CD8-positive, alpha-beta memory T cell (primary cell): ENCODE measurements around the gene IFT52. TPM values are rescaled to one million over a fixed set of nuclear protein-coding genes. Genes with fewer than 3 reads are reported as not detected.

Experiments
- CTCF ChIA-PET: fragments of 350-600 bp; sonication (Branson Sonifier 250); formaldehyde crosslinking; loops from one replicate; lab custom pipeline; 2021; ENCODE audit warnings: antibody characterized with exemption; lab: Charles Lee
- POLR2A ChIA-PET: fragments of 350-600 bp; sonication (Branson Sonifier 250); formaldehyde crosslinking; loops from one replicate; lab custom pipeline; 2021; ENCODE audit warnings: antibody characterized with exemption; lab: Charles Lee
- DNase-seq, 5 donors: peaks; one replicate each; pipeline versions ENCODE4 v3.0.0 to v3.0.0-alpha.2; 2020 to 2022; ENCODE audit warnings: mixed read lengths in 1 of 5
- H3K27ac ChIP-seq: one replicate; pipeline ENCODE4 v1.7.0; 2013; ENCODE audit warnings: low read depth, mild to moderate bottlenecking, low read length, moderate library complexity
- H3K27me3 ChIP-seq: 2 replicates; pipeline ENCODE4 v1.7.0; 2013; ENCODE audit warnings: low read length, mild to moderate bottlenecking; ENCODE audit not compliant: insufficient read depth, poor library complexity, severe bottlenecking
- H3K36me3 ChIP-seq: 2 replicates; pipeline ENCODE4 v1.7.0; 2013; ENCODE audit warnings: mild to moderate bottlenecking, low read length, moderate library complexity; ENCODE audit not compliant: insufficient read depth
- H3K4me1 ChIP-seq: 2 replicates; pipeline ENCODE4 v1.7.0; 2013; ENCODE audit warnings: mild to moderate bottlenecking, low read length, moderate library complexity; ENCODE audit not compliant: insufficient read depth
- H3K4me3 ChIP-seq: 2 replicates; pipeline ENCODE4 v1.7.0; 2013; ENCODE audit warnings: mild to moderate bottlenecking, low read length
- H3K9me3 ChIP-seq: 2 replicates; pipeline ENCODE4 v1.7.0; 2013; ENCODE audit warnings: mild to moderate bottlenecking, low read length
- H3K27ac Mint-ChIP-seq, 8 donors: one replicate each; pipeline ENCODE4 v1.8.0; 2020 to 2021; ENCODE audit warnings: mixed read lengths in 8 of 8, mild to moderate bottlenecking in 6 of 8, inconsistent platforms in 3 of 8, moderate library complexity in 3 of 8
- H3K27me3 Mint-ChIP-seq, 2 donors: one replicate each; pipeline ENCODE4 v1.8.0; 2020 to 2021; ENCODE audit warnings: mixed read lengths in 2 of 2, mild to moderate bottlenecking in 1 of 2, moderate library complexity in 1 of 2
- H3K36me3 Mint-ChIP-seq, 3 donors: one replicate each; pipeline ENCODE4 v1.8.0; 2020 to 2021; ENCODE audit warnings: mixed read lengths in 3 of 3, inconsistent platforms in 1 of 3, mild to moderate bottlenecking in 1 of 3
- H3K4me1 Mint-ChIP-seq, 3 donors: one replicate each; pipeline ENCODE4 v1.8.0; 2020 to 2021; ENCODE audit warnings: mixed read lengths in 3 of 3, inconsistent platforms in 1 of 3, mild to moderate bottlenecking in 1 of 3
- H3K4me3 Mint-ChIP-seq, 7 donors: one replicate each; pipeline ENCODE4 v1.8.0; 2020 to 2021; ENCODE audit warnings: mixed read lengths in 7 of 7, mild to moderate bottlenecking in 6 of 7, moderate library complexity in 4 of 7, inconsistent platforms in 2 of 7
- H3K9me3 Mint-ChIP-seq, 5 donors: one replicate each; pipeline ENCODE4 v1.8.0; 2020 to 2022; ENCODE audit warnings: mixed read lengths in 5 of 5, mild to moderate bottlenecking in 3 of 5, moderate library complexity in 2 of 5, inconsistent platforms in 1 of 5
- polyA plus RNA-seq: library from polyadenylated mRNA; unstranded; fragments of 300-500 nt; fragmentation: Illumina TruSeq; gene quantifications from one replicate; pipeline ENCODE4 v1.2.3, GENCODE V29; 2021
- total RNA-seq, 2 experiments: library from RNA; stranded (reverse); gene quantifications; one replicate each; pipeline ENCODE4 v1.2.3, GENCODE V29; 2021

IFT52 gene
- total and polyA plus RNA-seq, 3 experiments from 2014 or later, result 20.2 to 31.6 (median 21.3) TPM

GRCh38 chr20:43655937-43656336, 65.2 kb downstream of the IFT52 start:
- peaks cover 9 to 18% (median 14%) of the 10 kb centered on the region in 3 donors for H3K4me1 Mint-ChIP-seq
- Histone ChIP-seq H3K9me3 (no peaks in the 10 kb centered on the region), H3K27ac (no peak overlapping the region), H3K36me3 (no peaks in the 10 kb centered on the region), H3K27me3 (no peaks in the 10 kb centered on the region), H3K4me3 (no peak overlapping the region), H3K4me1 (peaks cover 8% of the 10 kb centered on the region)
- H3K4me3 Mint-ChIP-seq, result peak overlapping the region; percentile 39 to 98 (median 78)
- DNase-seq, result no peak
- ChIA-PET CTCF (no interaction called here), POLR2A (no interaction called here)
- H3K27ac Mint-ChIP-seq, result peak overlapping the region in 3 of 8 donors; percentile 47 to 99 (median 80)
- H3K9me3 Mint-ChIP-seq, result no peaks in the 10 kb centered on the region
- peaks cover 0 to 7% (median 0%) of the 10 kb centered on the region in 3 donors for H3K36me3 Mint-ChIP-seq
- no peaks in the 10 kb centered on the region for H3K27me3 Mint-ChIP-seq

- DNase-seq, result no peak
Observed at GRCh38 chr20:43658069-43658722, 67.5 kb downstream of the IFT52 start.

GRCh38 chr20:43658723-43659419, 68.1 kb downstream of the IFT52 start:
- no peaks in the 10 kb centered on the region for H3K9me3 ChIP-seq
- Mint-ChIP-seq H3K27me3 (no peaks in the 10 kb centered on the region), H3K27ac (peak overlapping the region in 3 of 8 donors; percentile 42 to 97 (median 61)), H3K4me3 (peak overlapping the region in 5 of 7 donors; percentile 18 to 98 (median 41)), H3K36me3 (peaks cover 0 to 7% (median 0%) of the 10 kb centered on the region in 3 donors), H3K4me1 (peaks cover 9 to 18% (median 14%) of the 10 kb centered on the region in 3 donors), H3K9me3 (no peaks in the 10 kb centered on the region)
- CTCF ChIA-PET, result no interaction called here
- H3K36me3 ChIP-seq, result no peaks in the 10 kb centered on the region
- H3K4me3 ChIP-seq, result no peak overlapping the region
- no peak for DNase-seq
- no peaks in the 10 kb centered on the region for H3K27me3 ChIP-seq
- POLR2A ChIA-PET, result no interaction called here
- H3K4me1 ChIP-seq, result peaks cover 8% of the 10 kb centered on the region
- H3K27ac ChIP-seq, result no peak overlapping the region

More at GRCh38 chr20:43658069-43658722, 67.5 kb downstream of the IFT52 start:
- ChIA-PET POLR2A (no interaction called here), CTCF (no interaction called here)
- Mint-ChIP-seq H3K27ac (peak overlapping the region in 7 of 8 donors; percentile 89 to 99 (median 95)), H3K9me3 (no peaks in the 10 kb centered on the region), H3K27me3 (no peaks in the 10 kb centered on the region), H3K4me1 (peaks cover 9 to 18% (median 14%) of the 10 kb centered on the region in 3 donors), H3K36me3 (peaks cover 0 to 7% (median 0%) of the 10 kb centered on the region in 3 donors), H3K4me3 (peak overlapping the region; percentile 85 to 98 (median 94))
- Histone ChIP-seq H3K27me3 (no peaks in the 10 kb centered on the region), H3K4me3 (peak overlapping the region; percentile 87), H3K4me1 (peaks cover 8% of the 10 kb centered on the region), H3K36me3 (no peaks in the 10 kb centered on the region), H3K27ac (peak overlapping the region; percentile 85), H3K9me3 (no peaks in the 10 kb centered on the region)

- Mint-ChIP-seq H3K4me1 (peaks cover 2 to 7% (median 4%) of the 10 kb centered on the region in 3 donors), H3K9me3 (no peaks in the 10 kb centered on the region), H3K36me3 (no peaks in the 10 kb centered on the region), H3K4me3 (no peak overlapping the region), H3K27me3 (peaks cover 4 to 9% of the 10 kb centered on the region in 2 donors), H3K27ac (peak overlapping the region in 2 of 8 donors; percentile 17 to 51)
- no peak for DNase-seq
- Histone ChIP-seq H3K4me3 (no peak overlapping the region), H3K9me3 (no peaks in the 10 kb centered on the region), H3K27me3 (peaks cover 6% of the 10 kb centered on the region), H3K36me3 (no peaks in the 10 kb centered on the region), H3K4me1 (peaks cover 10% of the 10 kb centered on the region), H3K27ac (no peak overlapping the region)
- ChIA-PET CTCF (no interaction called here), POLR2A (no interaction called here)
Observed at GRCh38 chr20:43662943-43663655, 72.4 kb downstream of the IFT52 start.

- POLR2A ChIA-PET, result no interaction called here
- H3K4me3 Mint-ChIP-seq, result peak overlapping the region; percentile 15 to 80 (median 50)
- CTCF ChIA-PET, result no interaction called here
Observed at GRCh38 chr20:43665466-43666176, 74.9 kb downstream of the IFT52 start.

GRCh38 chr20:43666376-43667328, 75.9 kb downstream of the IFT52 start, which contains the start of gene MYBL2:
TSS of gene MYBL2 (plus strand) at chr20:43667114. CDS start at chr20:43667284, 170 bp downstream.
- POLR2A ChIA-PET, result no interaction called here
- Histone ChIP-seq H3K9me3 (no peaks in the 10 kb centered on the region), H3K27ac (peak within 1 kb of the TSS; percentile 38), H3K36me3 (no peaks in the 10 kb centered on the region), H3K27me3 (peaks cover 6% of the 10 kb centered on the region), H3K4me3 (peak within 1 kb of the TSS; percentile 53), H3K4me1 (peaks cover 8% of the 10 kb centered on the region)
- CTCF ChIA-PET, result no interaction called here
- H3K36me3 Mint-ChIP-seq, result no peaks in the 10 kb centered on the region
- peak; percentile 55 to 76 (median 66) for DNase-seq
- no peaks in the 10 kb centered on the region for H3K9me3 Mint-ChIP-seq
- peaks cover 0 to 4% (median 4%) of the 10 kb centered on the region in 3 donors for H3K4me1 Mint-ChIP-seq
- H3K27ac Mint-ChIP-seq, result peak within 1 kb of the TSS in 1 of 8 donors; percentile 40
- H3K4me3 Mint-ChIP-seq, result peak within 1 kb of the TSS; percentile 29 to 77 (median 59)
- peaks cover 21 to 32% of the 10 kb centered on the region in 2 donors for H3K27me3 Mint-ChIP-seq

More at GRCh38 chr20:43665466-43666176, 74.9 kb downstream of the IFT52 start:
- Histone ChIP-seq H3K4me1 (peaks cover 8% of the 10 kb centered on the region), H3K27me3 (peaks cover 6% of the 10 kb centered on the region), H3K9me3 (no peaks in the 10 kb centered on the region), H3K4me3 (no peak overlapping the region), H3K36me3 (no peaks in the 10 kb centered on the region), H3K27ac (no peak overlapping the region)
- Mint-ChIP-seq H3K9me3 (no peaks in the 10 kb centered on the region), H3K36me3 (no peaks in the 10 kb centered on the region), H3K27ac (peak overlapping the region in 1 of 8 donors; percentile 47), H3K27me3 (peaks cover 21 to 31% of the 10 kb centered on the region in 2 donors), H3K4me1 (peaks cover 0 to 4% (median 4%) of the 10 kb centered on the region in 3 donors)
- DNase-seq, result no peak
